NCI-H460 (cell line): ENCODE measurements around the gene SAMD5. TPM values are rescaled to one million over a fixed set of nuclear protein-coding genes. Genes with fewer than 3 reads are reported as not detected.
"Not testable (repeated sequence)": the region's sequence is repeated elsewhere in the genome, so short reads cannot be mapped to it uniquely, and the experiment has no call there.

Experiments
- DNase-seq: peaks from one replicate; pipeline ENCODE4 v3.0.0-alpha.2; 2016; ENCODE audit warnings: low read depth; ENCODE audit errors: extremely low read depth
- total RNA-seq: library from RNA; depleted of rRNA; stranded (reverse); fragments of >200 nt; shearing (Covaris generic); gene quantifications from 2 replicates; pipeline ENCODE4 v1.2.3, GENCODE V29; 2014

The SAMD5 gene
- total RNA-seq, 1 experiment from 2014 or later, result 12.7 TPM

- DNase-seq, result no peak
Observed at GRCh38 chr6:147527197-147527596, 18.7 kb downstream of the SAMD5 start.

GRCh38 chr6:147528511-147529145 lies 20.1 kb downstream of the SAMD5 start:
- no peak for DNase-seq

GRCh38 chr6:147530132-147531060 lies 21.9 kb downstream of the SAMD5 start:
- DNase-seq, result no peak

GRCh38 chr6:147531321-147531720 lies 22.8 kb downstream of the SAMD5 start:
- no peak for DNase-seq

- DNase-seq, result no peak
Observed at GRCh38 chr6:147534116-147534860, 25.8 kb downstream of the SAMD5 start.

- DNase-seq, result no peak
Observed at GRCh38 chr6:147538821-147539220, 30.3 kb downstream of the SAMD5 start.

- no peak for DNase-seq
Observed at GRCh38 chr6:147540075-147540474, 31.6 kb downstream of the SAMD5 start.

- not testable (repeated sequence) for DNase-seq
Observed at GRCh38 chr6:147542436-147542835, 33.9 kb downstream of the SAMD5 start.

GRCh38 chr6:147544420-147544819 lies 35.9 kb downstream of the SAMD5 start:
- no peak for DNase-seq

GRCh38 chr6:147546501-147547368 lies 38.2 kb downstream of the SAMD5 start:
- DNase-seq, result no peak

- DNase-seq, result no peak
Observed at GRCh38 chr6:147547369-147547902, 38.9 kb downstream of the SAMD5 start.

GRCh38 chr6:147548921-147549475 lies 40.5 kb downstream of the SAMD5 start:
- DNase-seq, result no peak

- DNase-seq, result no peak
Observed at GRCh38 chr6:147549531-147549930, 41.0 kb downstream of the SAMD5 start.

GRCh38 chr6:147551976-147552375 lies 43.5 kb downstream of the SAMD5 start:
- DNase-seq, result no peak

GRCh38 chr6:147553099-147553498 lies 44.6 kb downstream of the SAMD5 start:
- no peak for DNase-seq

GRCh38 chr6:147554281-147554680 lies 45.8 kb downstream of the SAMD5 start:
- DNase-seq, result no peak

- no peak for DNase-seq
Observed at GRCh38 chr6:147559006-147559405, 50.5 kb downstream of the SAMD5 start.

- DNase-seq, result no peak
Observed at GRCh38 chr6:147560670-147561069, 52.2 kb downstream of the SAMD5 start.

- no peak for DNase-seq
Observed at GRCh38 chr6:147561726-147562125, 53.2 kb downstream of the SAMD5 start.

GRCh38 chr6:147563472-147563871 lies 55.0 kb downstream of the SAMD5 start:
- no peak for DNase-seq
